ENCODE data around the gene CTPS1.

Gene CTPS1

GRCh38 chr1:40955266-40955665, 24.2 kb upstream of the CTPS1 start:
- Histone ChIP-seq H3K4me1 (ENCODE audit: insufficient read depth, low read length) (no peaks in the 10 kb centered on the region), H3K9ac (ENCODE audit: low read depth, low read length) (no peak overlapping the region), H3K27ac (ENCODE audit: low read length) (no peak overlapping the region), H3K4me2 (ENCODE audit: insufficient read depth, low read length) (no peak overlapping the region), H3K4me3 (ENCODE audit: low read depth in 1 of 2, low read length in 2 of 2) (no peak overlapping the region), H2AFZ (ENCODE audit: low read depth, low read length) (no peak overlapping the region), H4K20me1 (ENCODE audit: insufficient read depth, low read length) (no peaks in the 10 kb centered on the region), H3K36me3 (ENCODE audit: insufficient read depth, low read length) (no peaks in the 10 kb centered on the region), H3K9me3 (ENCODE audit: insufficient read depth, low read length, severe bottlenecking) (no peaks in the 10 kb centered on the region), H3K27me3 (ENCODE audit: insufficient read depth, low read length, poor library complexity) (no peaks in the 10 kb centered on the region), H3K79me2 (ENCODE audit: insufficient read depth, low read length) (no peaks in the 10 kb centered on the region)
- TF ChIP-seq EZH2 (IDR thresholded peaks at IDR 0.05; ENCODE audit: borderline replicate concordance, low read depth, low read length, severe bottlenecking), result no peak
- no peak for TF ChIP-seq CTCF (IDR thresholded peaks at IDR 0.05; ENCODE audit: borderline replicate concordance, extremely low read depth, low read length, poor library complexity, severe bottlenecking)
- ATAC-seq (ENCODE audit: insufficient read depth, low read depth) (no peak), DNase-seq (no peak)

GRCh38 chr1:40956407-40956806, 23.1 kb upstream of the CTPS1 start:
- Histone ChIP-seq H3K4me2 (ENCODE audit: insufficient read depth, low read length) (no peak overlapping the region), H3K27ac (ENCODE audit: low read length) (no peak overlapping the region), H3K4me1 (ENCODE audit: insufficient read depth, low read length) (no peaks in the 10 kb centered on the region), H3K9ac (ENCODE audit: low read depth, low read length) (no peak overlapping the region), H3K27me3 (ENCODE audit: insufficient read depth, low read length, poor library complexity) (no peaks in the 10 kb centered on the region), H3K4me3 (ENCODE audit: low read depth in 1 of 2, low read length in 2 of 2) (no peak overlapping the region), H4K20me1 (ENCODE audit: insufficient read depth, low read length) (no peaks in the 10 kb centered on the region), H3K79me2 (ENCODE audit: insufficient read depth, low read length) (no peaks in the 10 kb centered on the region), H2AFZ (ENCODE audit: low read depth, low read length) (no peak overlapping the region), H3K9me3 (ENCODE audit: insufficient read depth, low read length, severe bottlenecking) (no peaks in the 10 kb centered on the region), H3K36me3 (ENCODE audit: insufficient read depth, low read length) (no peaks in the 10 kb centered on the region)
- DNase-seq (no peak), ATAC-seq (ENCODE audit: insufficient read depth, low read depth) (no peak)
- TF ChIP-seq EZH2 (IDR thresholded peaks at IDR 0.05; ENCODE audit: borderline replicate concordance, low read depth, low read length, severe bottlenecking) (no peak), CTCF (IDR thresholded peaks at IDR 0.05; ENCODE audit: borderline replicate concordance, extremely low read depth, low read length, poor library complexity, severe bottlenecking) (no peak)

- no peak for ATAC-seq (ENCODE audit: insufficient read depth, low read depth)
- Histone ChIP-seq H3K9me3 (ENCODE audit: insufficient read depth, low read length, severe bottlenecking) (no peaks in the 10 kb centered on the region), H3K36me3 (ENCODE audit: insufficient read depth, low read length) (no peaks in the 10 kb centered on the region), H2AFZ (ENCODE audit: low read depth, low read length) (no peak overlapping the region), H3K27ac (ENCODE audit: low read length) (no peak overlapping the region), H3K79me2 (ENCODE audit: insufficient read depth, low read length) (no peaks in the 10 kb centered on the region), H4K20me1 (ENCODE audit: insufficient read depth, low read length) (no peaks in the 10 kb centered on the region), H3K4me3 (ENCODE audit: low read depth in 1 of 2, low read length in 2 of 2) (no peak overlapping the region), H3K9ac (ENCODE audit: low read depth, low read length) (no peak overlapping the region), H3K4me2 (ENCODE audit: insufficient read depth, low read length) (no peak overlapping the region), H3K27me3 (ENCODE audit: insufficient read depth, low read length, poor library complexity) (no peaks in the 10 kb centered on the region), H3K4me1 (ENCODE audit: insufficient read depth, low read length) (no peaks in the 10 kb centered on the region)
- TF ChIP-seq CTCF (IDR thresholded peaks at IDR 0.05; ENCODE audit: borderline replicate concordance, extremely low read depth, low read length, poor library complexity, severe bottlenecking), result no peak
- no peak for TF ChIP-seq EZH2 (IDR thresholded peaks at IDR 0.05; ENCODE audit: borderline replicate concordance, low read depth, low read length, severe bottlenecking)
- no peak for DNase-seq
These were observed 21.3 kb upstream of the CTPS1 start for GRCh38 chr1:40958210-40958609.

- H3K9me3 ChIP-seq (ENCODE audit: insufficient read depth, low read length, severe bottlenecking), result no peaks in the 10 kb centered on the region
- H3K4me1 ChIP-seq (ENCODE audit: insufficient read depth, low read length), result no peaks in the 10 kb centered on the region
- no peak for ATAC-seq (ENCODE audit: insufficient read depth, low read depth)
- H4K20me1 ChIP-seq (ENCODE audit: insufficient read depth, low read length), result no peaks in the 10 kb centered on the region
- no peak overlapping the region for H3K9ac ChIP-seq (ENCODE audit: low read depth, low read length)
- no peaks in the 10 kb centered on the region for H3K79me2 ChIP-seq (ENCODE audit: insufficient read depth, low read length)
- no peak overlapping the region for H3K27ac ChIP-seq (ENCODE audit: low read length)
- H3K4me3 ChIP-seq (ENCODE audit: low read depth in 1 of 2, low read length in 2 of 2), result no peak overlapping the region
- no peaks in the 10 kb centered on the region for H3K36me3 ChIP-seq (ENCODE audit: insufficient read depth, low read length)
- no peak for DNase-seq
- H2AFZ ChIP-seq (ENCODE audit: low read depth, low read length), result no peak overlapping the region
- no peak overlapping the region for H3K4me2 ChIP-seq (ENCODE audit: insufficient read depth, low read length)
- TF ChIP-seq CTCF (IDR thresholded peaks at IDR 0.05; ENCODE audit: borderline replicate concordance, extremely low read depth, low read length, poor library complexity, severe bottlenecking) (no peak), EZH2 (IDR thresholded peaks at IDR 0.05; ENCODE audit: borderline replicate concordance, low read depth, low read length, severe bottlenecking) (no peak)
- H3K27me3 ChIP-seq (ENCODE audit: insufficient read depth, low read length, poor library complexity), result no peaks in the 10 kb centered on the region
These were observed 14.0 kb upstream of the CTPS1 start for GRCh38 chr1:40965531-40965930.
